Ishikawa (cell line): ENCODE measurements around the gene EML6.

Experiments
- CEBPB ChIP-seq: IDR thresholded peaks from 2 replicates; pipeline ENCODE4 v1.6.1; 2012
- CREB1 ChIP-seq: IDR thresholded peaks from 2 replicates; pipeline ENCODE4 v1.6.1; 2012; ENCODE audit warnings: low read depth
- EGR1 ChIP-seq: IDR thresholded peaks from 2 replicates; pipeline ENCODE4 v1.6.1; 2012
- EP300 ChIP-seq: IDR thresholded peaks from 2 replicates; pipeline ENCODE4 v1.6.1; 2012; ENCODE audit warnings: borderline replicate concordance
- FOXM1 ChIP-seq: IDR thresholded peaks from 2 replicates; pipeline ENCODE4 v1.6.1; 2012; ENCODE audit warnings: low read depth, borderline replicate concordance
- NFIC ChIP-seq: IDR thresholded peaks from 2 replicates; pipeline ENCODE4 v1.6.1; 2012
- RAD21 ChIP-seq: IDR thresholded peaks from 2 replicates; pipeline ENCODE4 v1.6.1; 2012; ENCODE audit warnings: low read depth
- TAF1 ChIP-seq: IDR thresholded peaks from 2 replicates; pipeline ENCODE4 v1.6.1; 2012; ENCODE audit warnings: low read depth, mild to moderate bottlenecking
- TCF12 ChIP-seq: IDR thresholded peaks from 2 replicates; pipeline ENCODE4 v1.6.1; 2012; ENCODE audit warnings: low read depth
- TEAD4 ChIP-seq: IDR thresholded peaks from 2 replicates; pipeline ENCODE4 v1.6.1; 2012
- YY1 ChIP-seq: IDR thresholded peaks from 2 replicates; pipeline ENCODE4 v1.6.1; 2012; ENCODE audit warnings: low read depth
- ZBTB7A ChIP-seq: IDR thresholded peaks from 2 replicates; pipeline ENCODE4 v1.6.1; 2012; ENCODE audit warnings: low read depth
- TF ChIP-seq, protein P1 (sequence below): IDR thresholded peaks from 2 replicates; pipeline ENCODE4 v1.6.1; 2012; ENCODE audit warnings: low read depth, mild to moderate bottlenecking
- TF ChIP-seq, protein P2 (sequence below): IDR thresholded peaks from 2 replicates; pipeline ENCODE4 v1.6.1; 2012
- TF ChIP-seq, protein P3 (sequence below): IDR thresholded peaks from 2 replicates; pipeline ENCODE4 v1.6.1; 2012

Gene EML6

DNA sequence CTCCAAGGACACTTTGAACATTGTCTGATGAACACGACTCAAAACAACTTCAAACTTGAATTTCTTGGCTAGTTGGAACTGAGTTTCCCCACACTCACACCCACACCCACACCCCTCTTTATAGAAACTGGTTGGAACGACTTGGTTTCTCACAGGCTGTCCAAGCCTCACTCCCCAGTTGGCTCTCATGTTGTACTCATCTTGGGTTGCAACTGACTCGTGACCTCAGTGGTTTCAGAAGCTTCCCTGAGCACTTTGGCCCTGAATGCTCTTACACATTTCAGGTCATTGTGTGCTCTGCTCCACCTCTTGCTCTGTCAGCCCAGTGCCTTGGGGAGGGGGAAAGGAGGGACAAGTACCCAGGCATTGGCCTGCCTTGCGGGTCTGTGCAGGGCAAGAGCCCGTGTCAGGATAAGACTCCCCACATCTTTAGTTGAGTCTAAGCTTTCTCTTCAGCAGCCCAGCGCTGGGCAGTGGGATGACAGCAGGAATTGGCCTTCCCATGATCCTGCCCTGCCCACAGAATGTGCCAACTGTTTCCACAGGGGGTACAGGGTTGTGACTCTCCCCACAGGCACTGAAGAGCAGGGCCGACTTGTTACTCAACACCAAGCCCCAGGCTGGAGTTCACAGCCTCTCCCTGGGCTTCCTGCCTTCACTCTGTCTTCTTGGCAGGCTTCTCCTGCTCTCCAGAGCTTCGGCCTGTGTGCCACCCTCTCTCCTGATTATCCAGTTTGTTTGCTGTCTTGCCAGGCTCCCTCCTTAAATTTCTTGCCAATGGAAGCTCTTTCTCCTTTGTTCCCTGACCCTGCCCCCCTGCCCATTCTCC is 222.1 kb downstream of the EML6 start:
- no peak for TF ChIP-seq CREB1
- TF ChIP-seq TAF1: no peak
- TF ChIP-seq, protein P1, sequence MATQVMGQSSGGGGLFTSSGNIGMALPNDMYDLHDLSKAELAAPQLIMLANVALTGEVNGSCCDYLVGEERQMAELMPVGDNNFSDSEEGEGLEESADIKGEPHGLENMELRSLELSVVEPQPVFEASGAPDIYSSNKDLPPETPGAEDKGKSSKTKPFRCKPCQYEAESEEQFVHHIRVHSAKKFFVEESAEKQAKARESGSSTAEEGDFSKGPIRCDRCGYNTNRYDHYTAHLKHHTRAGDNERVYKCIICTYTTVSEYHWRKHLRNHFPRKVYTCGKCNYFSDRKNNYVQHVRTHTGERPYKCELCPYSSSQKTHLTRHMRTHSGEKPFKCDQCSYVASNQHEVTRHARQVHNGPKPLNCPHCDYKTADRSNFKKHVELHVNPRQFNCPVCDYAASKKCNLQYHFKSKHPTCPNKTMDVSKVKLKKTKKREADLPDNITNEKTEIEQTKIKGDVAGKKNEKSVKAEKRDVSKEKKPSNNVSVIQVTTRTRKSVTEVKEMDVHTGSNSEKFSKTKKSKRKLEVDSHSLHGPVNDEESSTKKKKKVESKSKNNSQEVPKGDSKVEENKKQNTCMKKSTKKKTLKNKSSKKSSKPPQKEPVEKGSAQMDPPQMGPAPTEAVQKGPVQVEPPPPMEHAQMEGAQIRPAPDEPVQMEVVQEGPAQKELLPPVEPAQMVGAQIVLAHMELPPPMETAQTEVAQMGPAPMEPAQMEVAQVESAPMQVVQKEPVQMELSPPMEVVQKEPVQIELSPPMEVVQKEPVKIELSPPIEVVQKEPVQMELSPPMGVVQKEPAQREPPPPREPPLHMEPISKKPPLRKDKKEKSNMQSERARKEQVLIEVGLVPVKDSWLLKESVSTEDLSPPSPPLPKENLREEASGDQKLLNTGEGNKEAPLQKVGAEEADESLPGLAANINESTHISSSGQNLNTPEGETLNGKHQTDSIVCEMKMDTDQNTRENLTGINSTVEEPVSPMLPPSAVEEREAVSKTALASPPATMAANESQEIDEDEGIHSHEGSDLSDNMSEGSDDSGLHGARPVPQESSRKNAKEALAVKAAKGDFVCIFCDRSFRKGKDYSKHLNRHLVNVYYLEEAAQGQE: no peak
- no peak for TF ChIP-seq EGR1
- TF ChIP-seq, protein P2, sequence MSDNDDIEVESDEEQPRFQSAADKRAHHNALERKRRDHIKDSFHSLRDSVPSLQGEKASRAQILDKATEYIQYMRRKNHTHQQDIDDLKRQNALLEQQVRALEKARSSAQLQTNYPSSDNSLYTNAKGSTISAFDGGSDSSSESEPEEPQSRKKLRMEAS: no peak
- TF ChIP-seq EP300: no peak
- TF ChIP-seq FOXM1: no peak

DNA sequence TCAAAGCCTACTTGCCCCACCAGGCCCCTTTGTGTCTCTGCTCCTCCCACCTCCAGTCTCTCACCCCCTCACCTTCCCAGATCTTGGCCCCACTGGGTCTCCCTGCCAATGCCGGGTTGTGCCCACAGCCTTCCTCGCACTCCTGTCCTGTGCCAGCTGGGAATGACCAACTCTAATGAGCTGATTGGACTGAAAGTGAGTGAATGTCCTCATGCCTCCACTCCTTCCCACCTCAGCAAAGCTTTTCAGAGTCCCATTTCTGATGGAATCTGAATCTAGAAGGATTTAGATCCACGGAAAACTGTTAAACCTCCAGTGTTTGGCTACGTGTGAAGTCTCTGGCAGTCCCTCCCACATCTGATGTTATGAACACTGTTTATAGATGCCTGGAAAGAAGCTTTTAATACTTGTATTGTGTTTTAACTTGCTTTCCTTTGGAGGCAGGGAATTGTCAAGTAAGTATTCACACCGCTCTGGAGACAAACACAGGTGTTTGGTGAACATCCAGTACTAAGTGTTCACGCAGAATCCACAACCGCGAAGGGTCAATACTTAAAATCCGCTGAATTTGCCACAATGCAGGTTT is 222.9 kb downstream of the EML6 start:
- no peak for TF ChIP-seq ZBTB7A
- TF ChIP-seq TEAD4: no peak
- no peak for TF ChIP-seq EP300
- no peak for TF ChIP-seq CEBPB
- no peak for TF ChIP-seq EGR1
- TF ChIP-seq YY1: no peak
- TF ChIP-seq, protein P2: no peak
- no peak for TF ChIP-seq NFIC
- TF ChIP-seq, protein P3, sequence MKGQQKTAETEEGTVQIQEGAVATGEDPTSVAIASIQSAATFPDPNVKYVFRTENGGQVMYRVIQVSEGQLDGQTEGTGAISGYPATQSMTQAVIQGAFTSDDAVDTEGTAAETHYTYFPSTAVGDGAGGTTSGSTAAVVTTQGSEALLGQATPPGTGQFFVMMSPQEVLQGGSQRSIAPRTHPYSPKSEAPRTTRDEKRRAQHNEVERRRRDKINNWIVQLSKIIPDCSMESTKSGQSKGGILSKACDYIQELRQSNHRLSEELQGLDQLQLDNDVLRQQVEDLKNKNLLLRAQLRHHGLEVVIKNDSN: no peak
- no peak for TF ChIP-seq TCF12
- no peak for TF ChIP-seq TAF1
- TF ChIP-seq, protein P1: no peak
- TF ChIP-seq CREB1: no peak
- TF ChIP-seq FOXM1: no peak
- no peak for TF ChIP-seq RAD21

DNA sequence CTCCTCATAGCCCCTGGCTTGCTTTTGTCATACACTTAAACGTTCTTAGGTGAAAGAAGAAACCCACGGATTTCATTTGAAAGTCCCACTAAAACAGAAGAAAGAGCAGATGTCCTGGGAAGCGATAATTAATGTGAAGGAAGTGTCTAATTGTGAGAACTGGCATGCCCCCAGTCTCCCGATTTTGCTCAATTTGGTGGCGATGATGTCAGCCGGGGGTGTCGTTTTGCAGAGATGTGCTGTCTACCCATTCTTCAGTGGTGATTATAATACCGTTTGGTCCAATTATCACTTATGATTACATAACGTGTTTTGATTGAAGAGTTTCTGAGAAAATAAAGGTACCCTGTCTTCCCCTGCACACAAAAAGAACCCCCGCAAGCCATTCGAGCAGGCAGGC is 223.7 kb downstream of the EML6 start:
- TF ChIP-seq CEBPB (no peak), RAD21 (no peak), TAF1 (no peak), TCF12 (no peak), CREB1 (no peak), NFIC (no peak), EP300 (no peak), ZBTB7A (no peak), YY1 (no peak)
- TF ChIP-seq, protein P1: no peak
- TF ChIP-seq, protein P2: no peak

DNA sequence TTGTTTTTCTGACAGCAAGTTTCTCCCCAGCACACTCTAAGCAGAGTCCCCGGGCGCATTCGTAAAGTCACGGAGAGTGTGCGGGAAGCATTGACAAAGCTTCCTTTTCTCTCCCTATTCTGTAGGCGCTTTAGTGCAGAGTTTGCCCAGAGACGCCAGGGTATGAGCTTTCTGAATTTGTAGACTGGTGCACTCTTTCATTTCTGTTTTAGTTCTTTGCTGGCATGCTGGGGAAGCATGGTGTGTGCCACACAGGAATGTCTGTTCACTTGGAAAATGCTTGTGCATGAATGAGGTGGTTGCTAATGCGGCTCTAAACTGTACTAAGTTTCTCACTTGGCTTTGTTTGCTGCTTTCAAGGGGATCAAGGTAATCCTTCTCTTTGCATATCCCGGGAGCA is 224.2 kb downstream of the EML6 start:
- TF ChIP-seq NFIC (no peak), CREB1 (no peak), RAD21 (no peak)

DNA sequence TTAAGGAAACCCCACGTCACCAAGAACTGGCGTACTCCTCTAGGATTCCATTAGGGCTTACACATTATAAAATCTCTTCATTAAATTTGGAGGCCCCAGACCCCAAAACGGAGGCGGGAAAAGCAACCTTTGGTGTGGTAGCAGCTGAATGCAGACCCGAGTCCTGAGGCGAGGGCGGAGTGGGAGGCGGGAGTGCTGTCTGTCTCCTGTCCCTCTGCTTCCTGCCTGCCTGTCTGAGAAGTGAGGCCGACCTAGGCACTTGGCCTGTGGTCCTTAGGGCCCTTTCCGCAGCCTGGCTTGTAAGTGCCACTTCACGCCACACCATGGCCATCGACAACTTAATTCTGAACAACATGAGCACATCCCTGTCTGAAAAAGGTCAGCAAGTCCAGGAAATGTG is 224.7 kb downstream of the EML6 start:
- TF ChIP-seq CREB1 (no peak), EGR1 (no peak), NFIC (no peak), EP300 (no peak)
- TF ChIP-seq, protein P1: no peak
- TF ChIP-seq, protein P3: no peak
